HCT116 (cell line): ENCODE data around the gene PITPNC1.

Source experiments
- CEBPB ChIP-seq: IDR thresholded peaks from 2 replicates; pipeline ENCODE4 v1.6.1; 2012; ENCODE audit warnings: low read depth
- EZH2 ChIP-seq: fragments of 200-600 bp; sonication (generic); IDR thresholded peaks from 2 replicates; pipeline ENCODE4 v1.6.1; 2017; ENCODE audit warnings: antibody characterized with exemption, mixed run types
- EZH2phosphoT487 ChIP-seq: fragments of 200-600 bp; IDR thresholded peaks from 2 replicates; pipeline ENCODE4 v1.6.1; 2018; ENCODE audit warnings: antibody characterized with exemption, borderline replicate concordance
- FOSL1 ChIP-seq: IDR thresholded peaks from 2 replicates; pipeline ENCODE4 v1.6.1; 2012; ENCODE audit warnings: low read depth
- JUND ChIP-seq: IDR thresholded peaks from 2 replicates; pipeline ENCODE4 v1.6.1; 2012
- POLR2A ChIP-seq: IDR thresholded peaks from 2 replicates; pipeline ENCODE4 v1.7.0; 2011; ENCODE audit warnings: borderline replicate concordance; ENCODE audit not compliant: insufficient read depth, insufficient read length; ENCODE audit errors: extremely low read depth
- POLR2AphosphoS5 ChIP-seq: IDR thresholded peaks from 2 replicates; pipeline ENCODE4 v1.6.1; 2011; ENCODE audit warnings: mild to moderate bottlenecking, low read depth, low read length, moderate library complexity
- RAD21 ChIP-seq: IDR thresholded peaks from 2 replicates; pipeline ENCODE4 v1.6.1; 2012; ENCODE audit warnings: low read depth, mild to moderate bottlenecking
- SP1 ChIP-seq: IDR thresholded peaks from 2 replicates; pipeline ENCODE4 v1.6.1; 2012; ENCODE audit warnings: low read depth
- ZNF274 ChIP-seq: fragments of 200-500 bp; sonication (Bioruptor generic); IDR thresholded peaks from 2 replicates; pipeline ENCODE4 v1.6.1; 2014; ENCODE audit warnings: mild to moderate bottlenecking, low read depth, low read length, inconsistent platforms
- TF ChIP-seq, protein P1 (sequence below): IDR thresholded peaks from 2 replicates; pipeline ENCODE4 v1.6.1; 2012
- TF ChIP-seq, protein P2 (sequence below), 3 experiments: fragments of 200-600 bp in 1 of 3; sonication (generic) in 1 of 3; IDR thresholded peaks in 2 of 3; conservative IDR thresholded peaks in 1 of 3; 2 replicates each; pipeline ENCODE4 v1.5.1; 2012 to 2017; ENCODE audit warnings: low read depth in 2 of 3, low read length in 2 of 3, antibody characterized with exemption in 1 of 3, borderline replicate concordance in 1 of 3, control low read depth in 1 of 3, mild to moderate bottlenecking in 1 of 3, mixed read lengths in 1 of 3, mixed run types in 1 of 3, moderate library complexity in 1 of 3; ENCODE audit not compliant: insufficient read depth in 1 of 3

DNA sequence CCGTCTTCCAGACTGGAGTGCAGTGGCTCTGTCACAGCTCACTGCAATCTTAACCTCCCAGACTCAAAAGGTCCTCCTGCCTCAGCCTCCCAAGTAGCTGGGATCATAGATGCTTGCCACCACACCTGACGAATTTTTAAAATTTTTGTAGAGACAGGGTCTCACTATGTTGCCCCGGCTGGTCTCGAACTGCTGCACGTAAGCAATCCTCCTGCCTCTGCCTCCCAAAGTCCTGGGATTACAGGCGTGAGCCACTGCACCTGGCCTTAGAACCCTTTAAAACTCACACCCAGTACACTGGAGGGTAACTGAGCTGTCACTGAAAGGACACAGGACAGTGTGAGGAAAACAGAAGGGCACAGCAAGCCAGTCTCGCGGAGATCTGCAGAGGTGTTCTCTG is 243.0 kb downstream of the PITPNC1 start:
- TF ChIP-seq ZNF274: no peak
- TF ChIP-seq FOSL1: no peak
- TF ChIP-seq POLR2A: no peak
- TF ChIP-seq RAD21: no peak
- TF ChIP-seq, protein P1, sequence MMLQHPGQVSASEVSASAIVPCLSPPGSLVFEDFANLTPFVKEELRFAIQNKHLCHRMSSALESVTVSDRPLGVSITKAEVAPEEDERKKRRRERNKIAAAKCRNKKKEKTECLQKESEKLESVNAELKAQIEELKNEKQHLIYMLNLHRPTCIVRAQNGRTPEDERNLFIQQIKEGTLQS: no peak
- no peak for TF ChIP-seq POLR2AphosphoS5
- TF ChIP-seq CEBPB: no peak
- no peak for TF ChIP-seq EZH2
- TF ChIP-seq, protein P2, sequence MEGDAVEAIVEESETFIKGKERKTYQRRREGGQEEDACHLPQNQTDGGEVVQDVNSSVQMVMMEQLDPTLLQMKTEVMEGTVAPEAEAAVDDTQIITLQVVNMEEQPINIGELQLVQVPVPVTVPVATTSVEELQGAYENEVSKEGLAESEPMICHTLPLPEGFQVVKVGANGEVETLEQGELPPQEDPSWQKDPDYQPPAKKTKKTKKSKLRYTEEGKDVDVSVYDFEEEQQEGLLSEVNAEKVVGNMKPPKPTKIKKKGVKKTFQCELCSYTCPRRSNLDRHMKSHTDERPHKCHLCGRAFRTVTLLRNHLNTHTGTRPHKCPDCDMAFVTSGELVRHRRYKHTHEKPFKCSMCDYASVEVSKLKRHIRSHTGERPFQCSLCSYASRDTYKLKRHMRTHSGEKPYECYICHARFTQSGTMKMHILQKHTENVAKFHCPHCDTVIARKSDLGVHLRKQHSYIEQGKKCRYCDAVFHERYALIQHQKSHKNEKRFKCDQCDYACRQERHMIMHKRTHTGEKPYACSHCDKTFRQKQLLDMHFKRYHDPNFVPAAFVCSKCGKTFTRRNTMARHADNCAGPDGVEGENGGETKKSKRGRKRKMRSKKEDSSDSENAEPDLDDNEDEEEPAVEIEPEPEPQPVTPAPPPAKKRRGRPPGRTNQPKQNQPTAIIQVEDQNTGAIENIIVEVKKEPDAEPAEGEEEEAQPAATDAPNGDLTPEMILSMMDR (IDR thresholded peaks at IDR 0.05 in 2 of 3, conservative IDR thresholded peaks at IDR 0.05 in 1 of 3; ENCODE audit: borderline replicate concordance in 1 of 3, insufficient read depth in 1 of 3, low read depth in 2 of 3, low read length in 2 of 3): no peak
- no peak for TF ChIP-seq SP1
- TF ChIP-seq EZH2phosphoT487: no peak
- TF ChIP-seq JUND: no peak
